Measurements from ENCODE around the gene CDH4.

GRCh38 chr20:61927826-61928541 is 675.9 kb downstream of the CDH4 start:
- TF ChIP-seq CTCF (IDR thresholded peaks at IDR 0.05) (no peak), POLR2A (IDR thresholded peaks at IDR 0.05) (no peak), EP300 (IDR thresholded peaks at IDR 0.05) (no peak)

Measured in ovary (tissue), 3 donors.